A549 (cell line): ENCODE measurements around the gene B3GNT3. TPM values are rescaled to one million over a fixed set of nuclear protein-coding genes. Genes with fewer than 3 reads are reported as not detected.

Experiments used
- ATAC-seq, 2 experiments: fragments of 200-7000 bp in 1 of 2; fragments of >200 bp in 1 of 2; cut with Nextera tagmentation in 1 of 2; cut with Tn5 transposase in 1 of 2; 3 replicates each; pipeline versions ENCODE4 v1.8.0 to v1.9.1; 2018 to 2020; ENCODE audit warnings: mild to moderate bottlenecking in 1 of 2, moderate library complexity in 1 of 2
- CTCF ChIA-PET: fragments of 300-600 bp; sonication (Branson Sonifier 250); formaldehyde crosslinking; extraction: SDS; loops from one replicate; lab custom pipeline; 2021; ENCODE audit warnings: antibody characterized with exemption, inconsistent platforms; lab: Yijun Ruan, JAX
- POLR2A ChIA-PET: fragments of 350-600 bp; formaldehyde crosslinking; extraction: SDS; loops from one replicate; lab custom pipeline; 2021; ENCODE audit warnings: antibody characterized with exemption, inconsistent platforms; lab: Yijun Ruan, JAX
- DNase-seq, 2 experiments: peaks; one replicate each; pipeline versions ENCODE4 v3.0.0 to v3.0.0-alpha.2; 2011 to 2016; ENCODE audit warnings: low read depth in 1 of 2, low spot score in 1 of 2
- FAIRE-seq: peaks from 2 replicates; lab custom pipeline; 2011; peaks lifted over from hg19 to GRCh38; lab: Jason Lieb, UNC
- H3K27ac ChIP-seq, 2 experiments: fragments of >200 bp; sonication (Bioruptor Twin); formaldehyde crosslinking; 3 replicates each; pipeline ENCODE4 v1.5.1; 2016 to 2017
- H3K4me1 ChIP-seq: fragments of >200 bp; sonication (Bioruptor Twin); formaldehyde crosslinking; 3 replicates; pipeline ENCODE4 v1.6.1; 2016
- H3K4me2 ChIP-seq: fragments of >200 bp; sonication (Bioruptor Twin); formaldehyde crosslinking; 3 replicates; pipeline ENCODE4 v1.6.1; 2016
- H3K4me3 ChIP-seq: fragments of >200 bp; sonication (Bioruptor Twin); formaldehyde crosslinking; 3 replicates; pipeline ENCODE4 v1.5.1; 2016
- H3K9me3 ChIP-seq: fragments of >200 bp; sonication (Bioruptor Twin); formaldehyde crosslinking; 3 replicates; pipeline ENCODE4 v1.6.1; 2016
- ATOH8 ChIP-seq: fragments of 250-450 bp; sonication (Bioruptor Pico); IDR thresholded peaks from 2 replicates; pipeline ENCODE4 v1.5.0; 2020; ENCODE audit warnings: low read depth, mild to moderate bottlenecking, moderate library complexity
- BCL3 ChIP-seq: fragments of >200 bp; sonication (Bioruptor Twin); formaldehyde crosslinking; IDR thresholded peaks from 3 replicates; pipeline ENCODE4 v1.6.1; 2016
- CBX2 ChIP-seq: fragments of 200-600 bp; sonication (generic); IDR thresholded peaks from 2 replicates; pipeline ENCODE4 v1.6.1; 2016; ENCODE audit warnings: low read depth, mild to moderate bottlenecking, borderline replicate concordance
- CHD4 ChIP-seq: fragments of 200-600 bp; sonication (generic); IDR thresholded peaks from 2 replicates; pipeline ENCODE4 v1.6.1; 2016; ENCODE audit warnings: antibody characterized with exemption, mild to moderate bottlenecking, borderline replicate concordance
- E2F6 ChIP-seq: IDR thresholded peaks from 2 replicates; pipeline ENCODE4 v1.6.1; 2012; ENCODE audit warnings: low read depth, borderline replicate concordance
- EHF ChIP-seq: fragments of 250-450 bp; sonication (Bioruptor Pico); IDR thresholded peaks from 2 replicates; pipeline ENCODE4 v1.5.0; 2020; ENCODE audit warnings: mild to moderate bottlenecking
- EHMT2 ChIP-seq: fragments of 200-600 bp; sonication (generic); IDR thresholded peaks from 2 replicates; pipeline ENCODE4 v1.6.1; 2016; ENCODE audit warnings: antibody characterized with exemption, low read depth, mild to moderate bottlenecking, moderate library complexity
- FOSL2 ChIP-seq, 2 experiments: fragments of 450-650 bp in 1 of 2; fragments of >200 bp in 1 of 2; sonication (Bioruptor Twin) in 1 of 2; formaldehyde crosslinking; IDR thresholded peaks; 2 replicates each; pipeline versions ENCODE4 v1.5.0 to v1.6.1; 2016 to 2020; ENCODE audit warnings: mild to moderate bottlenecking in 1 of 2, moderate library complexity in 1 of 2
- FOXS1 ChIP-seq: fragments of 250-450 bp; sonication (Bioruptor Pico); IDR thresholded peaks from 2 replicates; pipeline ENCODE4 v1.5.0; 2020; ENCODE audit warnings: mild to moderate bottlenecking, moderate library complexity
- HEYL ChIP-seq: fragments of 250-450 bp; sonication (Bioruptor Pico); IDR thresholded peaks from 2 replicates; pipeline ENCODE4 v1.8.0; 2021; ENCODE audit warnings: mild to moderate bottlenecking, moderate library complexity
- HOXB5 ChIP-seq: fragments of 250-450 bp; sonication (Bioruptor Pico); IDR thresholded peaks from 2 replicates; pipeline ENCODE4 v1.5.0; 2020; ENCODE audit warnings: mild to moderate bottlenecking, moderate library complexity
- JUN ChIP-seq, 2 experiments: fragments of >200 bp; sonication (Bioruptor Twin); formaldehyde crosslinking; IDR thresholded peaks; 2 replicates in 1 of 2; 3 replicates in 1 of 2; pipeline ENCODE4 v1.6.1; 2016 to 2017
- MYC ChIP-seq: IDR thresholded peaks from 2 replicates; pipeline ENCODE4 v1.6.1; 2012; ENCODE audit warnings: mild to moderate bottlenecking, inconsistent platforms, low read length, improper control_type of control experiment, borderline replicate concordance
- POLR2A ChIP-seq: IDR thresholded peaks from 2 replicates; pipeline ENCODE4 v1.6.1; 2012; ENCODE audit warnings: mild to moderate bottlenecking, low read length
- POLR2AphosphoS2 ChIP-seq: conservative IDR thresholded peaks from 2 replicates; pipeline ENCODE4 v1.6.1; 2012; ENCODE audit warnings: low read length, improper control_type of control experiment, inconsistent platforms
- RNF2 ChIP-seq: fragments of 200-600 bp; sonication (generic); IDR thresholded peaks from 2 replicates; pipeline ENCODE4 v1.6.1; 2016; ENCODE audit warnings: low read depth, mild to moderate bottlenecking, antibody characterized with exemption, moderate library complexity, borderline replicate concordance
- TP53 ChIP-seq: fragments of 250-450 bp; sonication (Bioruptor Pico); IDR thresholded peaks from 2 replicates; pipeline ENCODE4 v1.5.0; 2021; ENCODE audit warnings: mild to moderate bottlenecking, moderate library complexity
- ZNF302 ChIP-seq: fragments of 250-450 bp; sonication (Bioruptor Pico); IDR thresholded peaks from 2 replicates; pipeline ENCODE4 v1.9.0; 2021; ENCODE audit warnings: inconsistent platforms, mild to moderate bottlenecking, moderate library complexity
- WGBS: methylation state at CpG from one replicate; pipeline ENCODE4 v1.1.6; 2017; ENCODE audit errors: missing lambda C conversion rate; 5-methylcytosine and 5-hydroxymethylcytosine counted together
- polyA plus RNA-seq, 4 experiments: library from polyadenylated mRNA; depleted of rRNA in 3 of 4; stranded (reverse); fragments of >200 nt; fragmentation: RNase III in 1 of 4; extraction: RNeasy Plus Mini Kit Qiagen cat#74134 plus additional on column Dnase treatment in 1 of 4; gene quantifications; 2 replicates in 3 of 4; 3 replicates in 1 of 4; pipeline ENCODE4 v1.2.3, GENCODE V29; 2011 to 2017

The B3GNT3 gene
- polyA plus RNA-seq, 2 of the 4 experiments (the other 2 are of a cell fraction), result 2.4 to 2.7 TPM

- TF ChIP-seq HOXB5 (CRISPR knock-in tag), result no peak
- no peak for TF ChIP-seq TP53 (CRISPR knock-in tag)
- no peak for TF ChIP-seq EHMT2
- TF ChIP-seq POLR2AphosphoS2, result no peak
Observed at GRCh38 chr19:17846146-17846545, 51.2 kb downstream of the B3GNT3 start (continued).

- 82% methylated on average over 13 of the region's 40 CpGs for WGBS
- TF ChIP-seq RNF2 (no peak), ATOH8 (CRISPR knock-in tag) (no peak), FOSL2 (IDR thresholded peaks at IDR 0.05) (no peak), FOSL2 (CRISPR knock-in tag; IDR thresholded peaks at IDR 0.05) (no peak), E2F6 (no peak), EHMT2 (no peak)
- TF ChIP-seq, all 56 proteins: peak for 0
- no peak within 1 kb of the TSS for H3K27ac ChIP-seq
- ATAC-seq, result no peak
- H3K9me3 ChIP-seq, result no peaks in the 10 kb centered on the region
- FAIRE-seq, result no peak
- ChIA-PET CTCF (interaction anchor here (1.0 kb wide), 1 partner anchor 8 kb away, joined by 3 read pairs; no protein-coding TSS in a partner anchor), POLR2A (no interaction called here)
- H3K4me2 ChIP-seq, result no peak within 1 kb of the TSS
- no peak within 1 kb of the TSS for H3K4me3 ChIP-seq
- peaks cover 3% of the 10 kb centered on the region for H3K4me1 ChIP-seq
- no peak for DNase-seq
Observed at GRCh38 chr19:17847538-17848366, 52.8 kb downstream of the B3GNT3 start, which contains the start of gene JAK3. Gene JAK3 (minus strand): TSS chr19:17847982. CDS start chr19:17844417, 3,565 bp downstream.

- ATAC-seq, result no peak
- no peaks in the 10 kb centered on the region for H3K9me3 ChIP-seq
- no peak overlapping the region for H3K27ac ChIP-seq
- no peak for FAIRE-seq
- H3K4me2 ChIP-seq, result no peak overlapping the region
- TF ChIP-seq POLR2A (no peak), JUN (IDR thresholded peaks at IDR 0.05) (no peak), EHF (no peak), CBX2 (no peak), MYC (no peak), ZNF302 (CRISPR knock-in tag) (no peak), HEYL (no peak), FOXS1 (no peak), BCL3 (no peak), CHD4 (no peak), RNF2 (no peak)
- no peaks in the 10 kb centered on the region for H3K4me1 ChIP-seq
- no peak overlapping the region for H3K4me3 ChIP-seq
- 86% methylated on average over 12 of the region's 14 CpGs for WGBS
- CTCF ChIA-PET, result interaction anchor here (0.8 to 1.5 kb wide), 5 partner anchors 11 to 84 kb away, joined by 3 read pairs; partner anchors contain the start of gene RPL18A
- POLR2A ChIA-PET, result no interaction called here
- DNase-seq, result no peak
Observed at GRCh38 chr19:17848595-17849292, 53.8 kb downstream of the B3GNT3 start.
